ENCODE data around the gene PARD3B. TPM values are rescaled to one million over a fixed set of nuclear protein-coding genes. Genes with fewer than 3 reads are reported as not detected.

The PARD3B gene
- total and polyA plus RNA-seq, 8 donors = 1.8 to 42.6 (median 15.1) TPM

GRCh38 chr2:204667990-204668389, 122.7 kb downstream of the PARD3B start:
- Histone ChIP-seq H3K27me3 (no peaks in the 10 kb centered on the region), H3K4me3 (no peak overlapping the region), H3K36me3 (no peaks in the 10 kb centered on the region), H3K27ac (no peak overlapping the region), H3K9me3 (no peaks in the 10 kb centered on the region), H3K4me1 (peaks cover 5 to 64% (median 33%) of the 10 kb centered on the region in 4 donors)
- no peak for DNase-seq
- no peak for TF ChIP-seq CTCF (IDR thresholded peaks at IDR 0.05)
- 45 to 76% (median 52%) methylated on average over 2 of the region's 2 CpGs for WGBS, 5 donors
- intact Hi-C loops (cut with DNase I; ENCODE audit: low total_unique reads) = no loop called here

- Histone ChIP-seq H3K9me3 (no peaks in the 10 kb centered on the region), H3K36me3 (no peaks in the 10 kb centered on the region), H3K4me3 (no peak overlapping the region), H3K27ac (peak overlapping the region in 1 of 5 donors; percentile 22), H3K4me1 (peaks cover 5 to 52% (median 27%) of the 10 kb centered on the region in 4 donors), H3K27me3 (no peaks in the 10 kb centered on the region)
- TF ChIP-seq POLR2A (IDR thresholded peaks at IDR 0.05) = no peak
- no peak for TF ChIP-seq CTCF (IDR thresholded peaks at IDR 0.05)
- TF ChIP-seq POLR2AphosphoS5 (IDR thresholded peaks at IDR 0.05) = no peak
- TF ChIP-seq EP300 (IDR thresholded peaks at IDR 0.05) = no peak
- intact Hi-C loops (cut with DNase I; ENCODE audit: low total_unique reads) = no loop called here
- no peak for DNase-seq
- WGBS, 5 donors = 26 to 53% (median 46%) methylated on average over 3 of the region's 3 CpGs
Observed at GRCh38 chr2:204669382-204669781, 124.1 kb downstream of the PARD3B start.

GRCh38 chr2:204670124-204670523, 124.8 kb downstream of the PARD3B start:
- peak; percentile 44 to 62 for DNase-seq
- WGBS, 5 donors = 15 to 48% (median 26%) methylated on average over 2 of the region's 2 CpGs

GRCh38 chr2:204670756-204671155, 125.5 kb downstream of the PARD3B start:
- Histone ChIP-seq H3K27ac (no peak overlapping the region), H3K27me3 (no peaks in the 10 kb centered on the region), H3K4me3 (no peak overlapping the region), H3K36me3 (no peaks in the 10 kb centered on the region), H3K9me3 (no peaks in the 10 kb centered on the region), H3K4me1 (peaks cover 5 to 39% (median 21%) of the 10 kb centered on the region in 4 donors)
- intact Hi-C loops (cut with DNase I; ENCODE audit: low total_unique reads) = no loop called here
- TF ChIP-seq EP300 (IDR thresholded peaks at IDR 0.05) (no peak), POLR2AphosphoS5 (IDR thresholded peaks at IDR 0.05) (no peak), POLR2A (IDR thresholded peaks at IDR 0.05) (no peak), CTCF (IDR thresholded peaks at IDR 0.05) (no peak)
- DNase-seq = no peak
- 91 to 94% (median 93%) methylated on average over 4 of the region's 4 CpGs for WGBS, 5 donors

More at GRCh38 chr2:204670124-204670523, 124.8 kb downstream of the PARD3B start:
- peaks cover 5 to 45% (median 23%) of the 10 kb centered on the region in 4 donors for H3K4me1 ChIP-seq
- intact Hi-C loops (cut with DNase I; ENCODE audit: low total_unique reads) = no loop called here
- H3K36me3 ChIP-seq = no peaks in the 10 kb centered on the region
- H3K27ac ChIP-seq = no peak overlapping the region
- no peaks in the 10 kb centered on the region for H3K27me3 ChIP-seq
- TF ChIP-seq POLR2AphosphoS5 (IDR thresholded peaks at IDR 0.05) (peak in 1 of 3 donors; percentile 41), POLR2A (IDR thresholded peaks at IDR 0.05) (no peak)
- H3K4me3 ChIP-seq = no peak overlapping the region
- H3K9me3 ChIP-seq = no peaks in the 10 kb centered on the region

GRCh38 chr2:204672772-204673171, 127.5 kb downstream of the PARD3B start:
- intact Hi-C loops (cut with DNase I; ENCODE audit: low total_unique reads) = no loop called here
- H3K4me3 ChIP-seq = no peak overlapping the region
- DNase-seq = no peak
- H3K9me3 ChIP-seq = no peaks in the 10 kb centered on the region
- no peak for TF ChIP-seq CTCF (IDR thresholded peaks at IDR 0.05)
- no peak for TF ChIP-seq EP300 (IDR thresholded peaks at IDR 0.05)
- TF ChIP-seq POLR2AphosphoS5 (IDR thresholded peaks at IDR 0.05) = no peak
- no peak for TF ChIP-seq POLR2A (IDR thresholded peaks at IDR 0.05)
- 71 to 85% (median 73%) methylated on average over 4 of the region's 4 CpGs for WGBS, 5 donors
- H3K36me3 ChIP-seq = no peaks in the 10 kb centered on the region
- H3K4me1 ChIP-seq = peaks cover 5 to 32% (median 19%) of the 10 kb centered on the region in 4 donors
- no peaks in the 10 kb centered on the region for H3K27me3 ChIP-seq
- no peak overlapping the region for H3K27ac ChIP-seq

Data from stomach (tissue), 9 donors.